Dendritic cell treated with granulocyte-macrophage colony-stimulating factor and Interleukin-4, amounts not matched to agents 40 ng/mL and 50 ng/mL, for 4 days (primary cell): ENCODE results near the gene RPUSD1.
"Not testable (repeated sequence)": the region's sequence is repeated elsewhere in the genome, so short reads cannot be mapped to it uniquely, and the experiment has no call there.

Source experiments
- H3K27ac Mint-ChIP-seq: one replicate; pipeline ENCODE4 v1.8.0; 2022; ENCODE audit warnings: mild to moderate bottlenecking, mixed read lengths
- H3K27me3 Mint-ChIP-seq: one replicate; pipeline ENCODE4 v1.8.0; 2022; ENCODE audit warnings: mild to moderate bottlenecking, mixed read lengths
- H3K36me3 Mint-ChIP-seq: one replicate; pipeline ENCODE4 v1.8.0; 2022; ENCODE audit warnings: low read depth, mixed read lengths
- H3K4me1 Mint-ChIP-seq: one replicate; pipeline ENCODE4 v1.8.0; 2022; ENCODE audit warnings: low read depth, mixed read lengths
- H3K4me3 Mint-ChIP-seq: one replicate; pipeline ENCODE4 v1.8.0; 2022; ENCODE audit warnings: mild to moderate bottlenecking, moderate library complexity, mixed read lengths
- H3K9me3 Mint-ChIP-seq: one replicate; pipeline ENCODE4 v1.8.0; 2022; ENCODE audit warnings: mixed read lengths
- intact Hi-C: fragments of 100-400 bp; cut with micrococcal nuclease; formaldehyde crosslinking; loops from one replicate; pipeline ENCODE4 v1.15.0; 2022

Gene RPUSD1

GRCh38 chr16:778447-778846 lies 9.7 kb downstream of the RPUSD1 start:
- no peaks in the 10 kb centered on the region for H3K4me1 Mint-ChIP-seq
- intact Hi-C loops: no loop called here
- H3K36me3 Mint-ChIP-seq: no peaks in the 10 kb centered on the region
- H3K27me3 Mint-ChIP-seq: peaks cover 24% of the 10 kb centered on the region
- H3K9me3 Mint-ChIP-seq: no peaks in the 10 kb centered on the region
- no peak overlapping the region for H3K4me3 Mint-ChIP-seq
- H3K27ac Mint-ChIP-seq: no peak overlapping the region

DNA sequence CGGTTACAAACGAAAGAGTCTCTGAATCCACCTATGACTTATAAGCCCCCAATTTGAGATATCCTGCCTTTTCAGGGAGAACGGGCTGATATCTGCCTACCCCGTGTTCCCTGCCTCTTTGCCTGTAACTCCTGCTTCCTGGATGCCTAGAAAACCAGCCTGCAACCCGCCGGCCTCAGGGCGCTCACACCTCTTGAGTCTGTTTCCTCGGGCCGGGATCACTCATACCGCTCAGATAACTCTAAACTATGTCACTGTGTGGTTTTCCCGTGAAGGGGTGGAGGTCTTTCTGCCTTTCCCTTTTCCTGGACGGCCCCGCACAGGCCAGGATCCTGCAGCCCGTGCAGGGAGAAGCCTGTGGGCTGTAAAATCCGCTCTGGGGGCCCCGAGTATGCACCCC lies 10.4 kb downstream of the RPUSD1 start:
- H3K36me3 Mint-ChIP-seq: no peaks in the 10 kb centered on the region
- H3K27me3 Mint-ChIP-seq: peaks cover 19% of the 10 kb centered on the region
- no peaks in the 10 kb centered on the region for H3K9me3 Mint-ChIP-seq
- intact Hi-C loops: no loop called here
- no peaks in the 10 kb centered on the region for H3K4me1 Mint-ChIP-seq
- H3K27ac Mint-ChIP-seq: no peak overlapping the region
- no peak overlapping the region for H3K4me3 Mint-ChIP-seq

- Mint-ChIP-seq H3K27ac (no peak overlapping the region), H3K9me3 (no peaks in the 10 kb centered on the region), H3K36me3 (no peaks in the 10 kb centered on the region), H3K4me1 (no peaks in the 10 kb centered on the region), H3K4me3 (no peak overlapping the region), H3K27me3 (peaks cover 19% of the 10 kb centered on the region)
- intact Hi-C loops: no loop called here
These were observed 11.4 kb downstream of the RPUSD1 start for GRCh38 chr16:776824-777223.

- intact Hi-C loops, H3K36me3 Mint-ChIP-seq, H3K27ac Mint-ChIP-seq, H3K9me3 Mint-ChIP-seq, H3K4me3 Mint-ChIP-seq, H3K4me1 Mint-ChIP-seq: not testable (repeated sequence)
- H3K27me3 Mint-ChIP-seq: peaks cover 18% of the 10 kb centered on the region
These were observed 11.9 kb downstream of the RPUSD1 start for GRCh38 chr16:776298-776697.

DNA sequence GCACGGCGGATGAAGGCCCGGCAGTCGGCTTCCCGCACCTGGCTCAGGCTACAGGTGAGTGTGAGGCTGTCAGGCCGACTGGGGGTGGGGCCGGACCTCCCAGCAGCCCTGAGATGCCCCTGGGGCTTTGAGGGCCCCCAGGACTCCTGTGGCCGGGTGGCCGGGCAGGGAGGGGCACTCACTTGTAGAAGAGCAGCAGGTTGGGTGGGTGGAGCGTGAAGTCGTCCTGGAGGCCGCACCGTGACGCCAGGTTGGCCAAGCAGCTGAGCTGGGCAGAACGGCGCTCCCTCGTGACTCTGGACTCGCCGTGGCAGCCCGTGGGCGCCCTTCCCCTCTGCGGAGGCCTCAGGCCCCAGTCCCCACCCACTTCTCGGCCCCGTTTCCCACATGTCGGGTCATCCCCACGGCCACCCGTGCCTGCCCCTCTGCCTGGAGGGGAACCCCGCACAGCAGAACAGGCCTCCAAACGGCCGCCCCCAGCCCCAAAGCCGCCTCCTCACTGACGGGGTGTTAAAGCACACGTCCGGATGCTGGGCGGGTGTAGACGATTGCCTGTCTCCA lies 12.9 kb downstream of the RPUSD1 start:
- H3K36me3 Mint-ChIP-seq: no peaks in the 10 kb centered on the region
- no peak overlapping the region for H3K4me3 Mint-ChIP-seq
- no peaks in the 10 kb centered on the region for H3K9me3 Mint-ChIP-seq
- H3K4me1 Mint-ChIP-seq: no peaks in the 10 kb centered on the region
- intact Hi-C loops: no loop called here
- H3K27ac Mint-ChIP-seq: no peak overlapping the region
- peaks cover 18% of the 10 kb centered on the region for H3K27me3 Mint-ChIP-seq

DNA sequence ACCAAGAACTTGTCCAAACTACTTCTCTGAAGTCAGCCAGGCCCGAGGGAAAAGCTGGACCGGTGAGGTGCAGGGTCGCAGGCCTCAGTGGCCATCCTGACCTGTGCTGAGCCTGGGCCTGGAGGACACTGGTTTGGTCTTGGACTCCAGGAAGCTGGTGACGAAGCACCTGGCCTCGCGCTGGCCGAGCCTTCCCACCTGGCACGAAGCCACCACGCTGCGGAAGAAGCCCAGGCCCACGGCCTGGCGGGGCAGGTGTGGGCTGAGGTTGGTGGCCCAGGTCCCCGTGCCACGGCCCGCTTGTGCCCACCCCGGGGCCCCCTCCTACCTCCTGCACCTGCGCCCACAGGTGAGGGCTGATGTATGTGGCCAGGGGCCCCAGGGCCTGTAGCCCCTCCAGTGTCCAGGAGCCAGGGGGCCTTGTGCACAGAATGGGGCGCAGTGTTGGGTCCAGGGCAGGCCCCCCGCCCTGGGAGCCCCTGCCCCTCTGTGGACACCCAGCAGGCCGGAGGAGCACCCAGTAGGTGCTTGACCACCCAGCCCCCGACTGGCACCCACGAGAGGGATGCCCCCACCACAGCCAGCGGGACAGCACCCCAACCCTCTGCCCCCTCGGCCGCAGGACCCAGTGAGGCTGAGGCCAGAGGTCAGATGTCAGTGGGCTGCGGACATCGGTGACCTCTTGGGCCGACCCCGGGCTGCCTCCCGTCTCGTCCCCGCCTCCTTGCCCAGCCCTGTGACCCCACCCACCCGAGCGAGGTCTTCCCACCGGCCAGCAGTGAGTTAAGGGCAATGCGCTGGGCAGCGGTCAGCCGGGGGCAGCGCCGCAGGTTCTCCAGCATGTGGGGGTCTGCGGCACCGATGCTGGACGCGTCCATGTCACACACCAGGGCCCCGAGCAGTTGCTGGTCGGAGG lies 13.8 kb downstream of the RPUSD1 start:
- H3K36me3 Mint-ChIP-seq: no peaks in the 10 kb centered on the region
- peaks cover 20% of the 10 kb centered on the region for H3K27me3 Mint-ChIP-seq
- H3K27ac Mint-ChIP-seq: no peak overlapping the region
- no peak overlapping the region for H3K4me3 Mint-ChIP-seq
- no peaks in the 10 kb centered on the region for H3K9me3 Mint-ChIP-seq
- no peaks in the 10 kb centered on the region for H3K4me1 Mint-ChIP-seq
- intact Hi-C loops: no loop called here

GRCh38 chr16:772959-773358 lies 15.2 kb downstream of the RPUSD1 start:
- Mint-ChIP-seq H3K27ac (no peak overlapping the region), H3K36me3 (no peaks in the 10 kb centered on the region), H3K27me3 (peaks cover 21% of the 10 kb centered on the region), H3K9me3 (no peaks in the 10 kb centered on the region), H3K4me1 (no peaks in the 10 kb centered on the region), H3K4me3 (no peak overlapping the region)
- intact Hi-C loops: no loop called here

DNA sequence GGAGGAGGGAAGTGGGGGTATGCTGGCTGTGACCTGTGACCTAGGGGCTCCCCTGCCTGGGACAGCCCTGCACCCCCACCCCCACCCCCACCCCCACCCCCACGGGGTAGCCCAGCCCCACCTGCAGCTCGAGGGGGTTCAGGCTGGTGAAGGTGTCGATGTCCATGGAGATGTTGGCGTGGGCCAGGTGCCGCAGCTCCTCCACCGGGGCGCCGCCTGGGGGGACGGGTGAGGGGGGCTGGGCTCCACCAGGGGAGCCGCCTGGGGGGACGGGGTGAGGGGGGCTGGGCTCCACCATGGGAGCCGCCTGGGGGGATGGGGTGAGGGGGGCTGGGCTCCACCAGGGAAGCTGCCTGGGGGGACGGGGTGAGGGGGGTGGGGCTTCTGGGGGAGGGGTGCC lies 17.8 kb downstream of the RPUSD1 start:
- H3K27ac Mint-ChIP-seq: no peak overlapping the region
- peaks cover 17% of the 10 kb centered on the region for H3K27me3 Mint-ChIP-seq
- H3K4me1 Mint-ChIP-seq: no peaks in the 10 kb centered on the region
- no peaks in the 10 kb centered on the region for H3K36me3 Mint-ChIP-seq
- H3K4me3 Mint-ChIP-seq: no peak overlapping the region
- no peaks in the 10 kb centered on the region for H3K9me3 Mint-ChIP-seq
- intact Hi-C loops: no loop called here

- peaks cover 17% of the 10 kb centered on the region for H3K27me3 Mint-ChIP-seq
- no peaks in the 10 kb centered on the region for H3K4me1 Mint-ChIP-seq
- no peaks in the 10 kb centered on the region for H3K9me3 Mint-ChIP-seq
- intact Hi-C loops: no loop called here
- no peak overlapping the region for H3K27ac Mint-ChIP-seq
- H3K4me3 Mint-ChIP-seq: no peak overlapping the region
- H3K36me3 Mint-ChIP-seq: no peaks in the 10 kb centered on the region
These were observed 18.2 kb downstream of the RPUSD1 start for GRCh38 chr16:769934-770333.

DNA sequence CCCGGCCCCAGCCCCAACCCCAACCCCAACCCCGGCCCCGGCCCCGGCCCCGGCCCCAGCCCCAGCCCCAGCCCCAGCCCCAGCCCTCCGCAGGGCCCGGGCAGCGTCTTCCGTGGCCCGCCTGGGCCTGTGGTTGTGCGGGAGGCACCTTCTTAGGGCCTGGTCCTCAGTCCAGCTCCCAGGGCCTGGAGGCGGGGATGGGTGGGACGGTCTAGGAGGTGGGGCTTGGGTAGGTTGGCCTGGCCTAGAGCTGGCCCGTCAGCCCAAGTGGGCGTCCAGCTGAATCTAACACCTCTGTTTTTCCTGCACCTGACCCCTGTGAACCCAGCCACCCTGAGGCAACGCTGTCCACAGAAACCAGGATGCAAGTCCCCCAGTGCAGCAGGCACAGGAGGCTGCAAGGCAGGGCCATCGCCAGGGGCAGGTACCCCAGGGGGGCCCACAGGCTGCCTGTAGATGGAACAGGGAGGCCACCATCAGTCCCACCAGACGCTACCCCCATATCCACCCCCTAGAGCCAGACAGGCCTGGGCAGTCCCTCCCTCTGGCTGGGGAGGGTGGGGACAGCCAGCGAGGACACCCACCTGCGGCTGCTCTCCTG lies 18.9 kb downstream of the RPUSD1 start:
- Mint-ChIP-seq H3K27ac (no peak overlapping the region), H3K27me3 (peaks cover 17% of the 10 kb centered on the region), H3K36me3 (no peaks in the 10 kb centered on the region), H3K9me3 (no peaks in the 10 kb centered on the region), H3K4me1 (no peaks in the 10 kb centered on the region), H3K4me3 (no peak overlapping the region)
- intact Hi-C loops: no loop called here

GRCh38 chr16:768428-768827 lies 19.8 kb downstream of the RPUSD1 start:
- intact Hi-C loops: no loop called here

DNA sequence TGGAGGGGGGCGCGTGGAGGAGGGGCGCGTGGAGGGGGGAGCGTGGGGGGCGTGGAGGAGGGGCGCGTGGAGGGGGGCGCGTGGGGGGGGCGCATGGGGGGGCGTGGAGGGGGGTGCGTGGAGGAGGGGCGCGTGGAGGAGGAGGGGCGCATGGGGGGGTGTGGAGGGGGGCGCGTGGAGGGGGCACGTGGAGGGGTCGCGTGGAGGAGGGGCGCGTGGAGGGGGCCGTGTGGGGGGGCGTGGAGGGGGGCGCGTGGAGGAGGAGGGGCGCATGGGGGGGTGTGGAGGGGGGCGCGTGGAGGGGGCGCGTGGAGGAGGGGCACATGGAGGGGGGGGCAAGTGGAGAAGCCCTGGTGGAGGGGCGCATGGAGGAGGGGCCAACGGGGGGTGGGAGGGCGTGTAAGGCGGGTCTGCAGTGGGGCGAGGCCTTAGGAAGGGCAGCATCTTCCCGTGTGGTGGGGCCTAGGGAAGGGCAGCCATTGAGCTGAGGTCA lies 20.4 kb downstream of the RPUSD1 start:
- H3K9me3 Mint-ChIP-seq: no peaks in the 10 kb centered on the region
- H3K4me1 Mint-ChIP-seq: no peaks in the 10 kb centered on the region
- intact Hi-C loops: no loop called here
- no peak overlapping the region for H3K4me3 Mint-ChIP-seq
- H3K27ac Mint-ChIP-seq: no peak overlapping the region
- H3K27me3 Mint-ChIP-seq: peaks cover 17% of the 10 kb centered on the region
- H3K36me3 Mint-ChIP-seq: no peaks in the 10 kb centered on the region

More at GRCh38 chr16:768428-768827, 19.8 kb downstream of the RPUSD1 start:
- Mint-ChIP-seq H3K27ac (no peak overlapping the region), H3K9me3 (no peaks in the 10 kb centered on the region), H3K4me3 (no peak overlapping the region), H3K36me3 (no peaks in the 10 kb centered on the region), H3K27me3 (peaks cover 17% of the 10 kb centered on the region), H3K4me1 (no peaks in the 10 kb centered on the region)

DNA sequence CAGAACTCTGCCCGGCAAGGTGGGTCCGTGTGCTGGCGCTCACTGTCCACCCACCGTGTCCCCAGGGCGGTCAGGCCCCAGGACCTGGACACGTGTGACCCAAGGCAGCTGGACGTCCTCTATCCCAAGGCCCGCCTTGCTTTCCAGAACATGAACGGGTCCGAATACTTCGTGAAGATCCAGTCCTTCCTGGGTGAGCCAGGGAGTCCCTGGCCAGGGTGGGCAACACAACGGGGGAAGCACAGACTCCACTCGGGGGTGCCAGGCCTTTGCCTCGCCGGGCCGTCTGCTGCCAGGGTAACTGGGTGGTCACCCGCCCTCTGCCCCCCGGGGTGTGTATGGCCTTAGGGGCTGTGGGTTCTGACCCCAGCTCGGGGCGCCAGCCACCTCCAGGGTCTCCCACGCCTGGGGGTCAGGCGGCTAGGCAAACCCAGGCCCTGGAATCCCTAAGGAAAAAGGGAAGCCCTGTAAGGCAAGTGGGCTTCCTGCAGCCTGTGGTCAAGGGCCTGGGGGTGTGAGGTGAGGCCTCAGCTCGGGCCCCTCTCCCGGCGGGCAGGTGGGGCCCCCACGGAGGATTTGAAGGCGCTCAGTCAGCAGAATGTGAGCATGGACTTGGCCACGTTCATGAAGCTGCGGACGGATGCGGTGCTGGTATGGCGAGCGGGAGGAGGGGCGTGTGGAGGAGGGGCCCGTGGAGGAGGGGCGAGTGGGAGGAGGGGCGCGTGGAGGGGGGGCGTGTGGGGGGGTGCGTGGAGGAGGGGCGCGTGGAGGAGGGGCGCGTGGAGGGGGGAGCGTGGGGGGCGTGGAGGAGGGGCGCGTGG lies 21.2 kb downstream of the RPUSD1 start:
- Mint-ChIP-seq H3K4me1 (no peaks in the 10 kb centered on the region), H3K4me3 (no peak overlapping the region), H3K27ac (no peak overlapping the region), H3K27me3 (peaks cover 17% of the 10 kb centered on the region), H3K9me3 (no peaks in the 10 kb centered on the region), H3K36me3 (no peaks in the 10 kb centered on the region)
- intact Hi-C loops: no loop called here
